Testis (tissue), 3 donors: Measurements from ENCODE around the gene BACE1-AS. TPM values are rescaled to one million over a fixed set of nuclear protein-coding genes. Genes with fewer than 3 reads are reported as not detected.

Source experiments
- DNase-seq: peaks from one replicate; pipeline ENCODE4 v3.0.0-alpha.2; 2019
- H3K27ac ChIP-seq, 2 donors: fragments of 200-600 bp; sonication (generic); one replicate each; pipeline ENCODE4 v1.5.1; 2019
- H3K27me3 ChIP-seq: fragments of 200-600 bp; sonication (generic); one replicate; pipeline ENCODE4 v1.5.1; 2019
- H3K36me3 ChIP-seq: fragments of 200-600 bp; sonication (generic); one replicate; pipeline ENCODE4 v1.5.1; 2017; ENCODE audit warnings: low read depth; ENCODE audit errors: missing control alignments
- H3K4me1 ChIP-seq: fragments of 200-600 bp; sonication (generic); one replicate; pipeline ENCODE4 v1.5.1; 2019
- H3K4me3 ChIP-seq, 2 donors: fragments of 200-600 bp; sonication (generic); one replicate each; pipeline ENCODE4 v1.5.1; 2017 to 2019
- H3K9me3 ChIP-seq: fragments of 200-600 bp; sonication (generic); one replicate; pipeline ENCODE4 v1.5.1; 2017
- POLR2A ChIP-seq: fragments of 450-650 bp; IDR thresholded peaks from one replicate; pipeline ENCODE4 v1.6.1; 2017; ENCODE audit warnings: antibody characterized with exemption, mild to moderate bottlenecking, moderate library complexity
- WGBS, 2 donors: methylation state at CpG; one replicate each; pipeline ENCODE4 v1.1.5; 2018; 5-methylcytosine and 5-hydroxymethylcytosine counted together
- intact Hi-C: fragments of 100-400 bp; cut with DNase I; formaldehyde crosslinking; loops from one replicate; pipeline ENCODE4 v1.15.1; 2023; ENCODE audit warnings: low total_unique reads
- polyA plus RNA-seq: library from polyadenylated mRNA; stranded (reverse); fragments of 350-450 nt; fragmentation: Illumina TruSeq; extraction: RNeasy Lipid Tissue Mini Kit (QIAGEN cat#74804); gene quantifications from one replicate; pipeline ENCODE4 v1.2.3, GENCODE V29; 2014; ENCODE audit warnings: low read depth, low replicate concordance; ENCODE audit not compliant: insufficient read depth
- small RNA-seq, 2 donors: library from RNA; depleted of rRNA; stranded (forward); fragments of <200 nt; gene quantifications; one replicate each; pipeline ENCODE3, GENCODE V24; 2016
- total RNA-seq, 2 donors: library from RNA; depleted of rRNA; stranded (reverse); fragments of >200 nt; gene quantifications; one replicate each; pipeline ENCODE4 v1.2.3, GENCODE V29; 2016
- TF ChIP-seq, protein P1 (sequence below), 3 experiments: fragments of 450-650 bp in 2 of 3; fragments of 200-600 bp in 1 of 3; sonication (generic) in 1 of 3; IDR thresholded peaks; one replicate each; pipeline ENCODE4 v1.5.1; 2016 to 2019; ENCODE audit warnings: antibody characterized with exemption in 3 of 3, mild to moderate bottlenecking in 2 of 3, moderate library complexity in 1 of 3

Gene BACE1-AS
- total and polyA plus RNA-seq, 3 donors from 2014 or later: 11.2 to 17.9 (median 13.8) TPM

DNA sequence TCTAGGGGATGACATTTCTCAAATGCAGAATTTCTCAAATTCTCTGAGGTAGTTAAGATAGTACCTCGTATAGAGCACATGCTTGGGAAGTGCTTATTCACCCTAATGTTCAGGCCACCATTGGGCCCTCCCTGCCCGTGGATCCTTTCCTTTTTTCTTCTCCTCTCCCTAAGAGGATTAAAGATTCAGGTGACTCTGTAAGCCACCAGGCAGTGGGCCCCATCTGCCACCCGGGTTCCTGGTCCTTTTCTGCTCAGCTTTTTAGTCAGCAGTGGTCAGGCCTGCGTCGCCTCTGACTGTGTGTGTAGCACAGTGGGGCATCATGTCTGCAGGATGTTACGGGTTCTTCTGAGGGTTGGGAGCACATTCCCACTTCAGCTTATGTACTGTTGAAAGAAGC lies 43.8 kb downstream of the BACE1-AS start:
- intact Hi-C loops: no loop called here
- Histone ChIP-seq H3K27ac (no peak overlapping the region), H3K4me3 (no peak overlapping the region), H3K36me3 (no peaks in the 10 kb centered on the region), H3K27me3 (no peaks in the 10 kb centered on the region), H3K4me1 (no peaks in the 10 kb centered on the region), H3K9me3 (no peaks in the 10 kb centered on the region)
- WGBS, 2 donors: 91 to 96% methylated on average over 6 of the region's 6 CpGs
- DNase-seq: no peak
- TF ChIP-seq POLR2A: no peak

DNA sequence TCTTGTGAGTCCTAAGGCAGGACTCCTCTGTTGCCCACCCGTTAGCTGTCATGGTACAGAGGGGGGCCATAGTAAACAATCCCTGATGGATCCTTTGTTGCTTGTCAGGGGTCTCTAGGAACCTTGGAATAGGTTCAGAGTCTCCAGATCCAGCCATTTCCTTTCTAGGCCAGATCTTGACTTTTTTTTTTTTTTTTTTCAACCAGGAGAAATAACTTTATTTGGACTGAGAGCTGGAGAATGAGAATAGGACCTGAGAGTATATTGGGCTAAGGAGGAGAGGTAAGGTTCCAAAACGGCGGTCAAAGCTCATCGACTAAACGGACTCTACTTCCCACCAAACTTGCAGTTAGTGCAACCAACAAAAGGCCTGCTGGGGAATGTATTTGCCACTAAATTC lies 44.3 kb downstream of the BACE1-AS start:
- Histone ChIP-seq H3K36me3 (no peaks in the 10 kb centered on the region), H3K4me3 (no peak overlapping the region), H3K27me3 (no peaks in the 10 kb centered on the region), H3K27ac (no peak overlapping the region), H3K4me1 (no peaks in the 10 kb centered on the region), H3K9me3 (no peaks in the 10 kb centered on the region)
- TF ChIP-seq, protein P1, sequence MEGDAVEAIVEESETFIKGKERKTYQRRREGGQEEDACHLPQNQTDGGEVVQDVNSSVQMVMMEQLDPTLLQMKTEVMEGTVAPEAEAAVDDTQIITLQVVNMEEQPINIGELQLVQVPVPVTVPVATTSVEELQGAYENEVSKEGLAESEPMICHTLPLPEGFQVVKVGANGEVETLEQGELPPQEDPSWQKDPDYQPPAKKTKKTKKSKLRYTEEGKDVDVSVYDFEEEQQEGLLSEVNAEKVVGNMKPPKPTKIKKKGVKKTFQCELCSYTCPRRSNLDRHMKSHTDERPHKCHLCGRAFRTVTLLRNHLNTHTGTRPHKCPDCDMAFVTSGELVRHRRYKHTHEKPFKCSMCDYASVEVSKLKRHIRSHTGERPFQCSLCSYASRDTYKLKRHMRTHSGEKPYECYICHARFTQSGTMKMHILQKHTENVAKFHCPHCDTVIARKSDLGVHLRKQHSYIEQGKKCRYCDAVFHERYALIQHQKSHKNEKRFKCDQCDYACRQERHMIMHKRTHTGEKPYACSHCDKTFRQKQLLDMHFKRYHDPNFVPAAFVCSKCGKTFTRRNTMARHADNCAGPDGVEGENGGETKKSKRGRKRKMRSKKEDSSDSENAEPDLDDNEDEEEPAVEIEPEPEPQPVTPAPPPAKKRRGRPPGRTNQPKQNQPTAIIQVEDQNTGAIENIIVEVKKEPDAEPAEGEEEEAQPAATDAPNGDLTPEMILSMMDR (IDR thresholded peaks at IDR 0.05): no peak
- intact Hi-C loops: no loop called here
- WGBS, 2 donors: 91% methylated on average over 5 of the region's 5 CpGs
- DNase-seq: no peak

DNA sequence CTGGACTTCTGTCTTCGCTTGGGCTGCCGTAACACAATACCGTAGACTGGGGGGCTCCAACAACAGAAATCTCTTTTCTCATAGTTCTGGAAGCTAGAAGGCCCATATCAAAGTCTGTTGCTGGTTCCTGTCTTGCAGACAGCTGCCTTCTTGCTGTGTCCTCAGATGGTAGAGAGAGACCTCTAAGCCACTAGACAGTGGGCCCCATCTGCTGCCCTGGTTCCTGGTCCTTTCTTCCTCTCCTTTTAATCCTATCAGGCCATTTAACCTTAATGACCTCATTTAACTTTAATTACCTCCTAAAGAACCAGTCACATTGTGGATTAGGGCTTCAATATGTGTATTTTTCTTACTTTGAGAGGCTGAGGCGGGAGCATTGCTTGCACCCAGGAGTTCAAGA lies 45.9 kb downstream of the BACE1-AS start:
- 98 to 100% methylated on average over 4 of the region's 4 CpGs for WGBS, 2 donors
- no peak for TF ChIP-seq POLR2A
- TF ChIP-seq, protein P1 (IDR thresholded peaks at IDR 0.05): no peak
- intact Hi-C loops: no loop called here
- H3K27ac ChIP-seq: no peak overlapping the region
- H3K9me3 ChIP-seq: no peaks in the 10 kb centered on the region
- H3K4me1 ChIP-seq: no peaks in the 10 kb centered on the region
- no peak overlapping the region for H3K4me3 ChIP-seq
- no peaks in the 10 kb centered on the region for H3K27me3 ChIP-seq
- no peak for DNase-seq
- no peaks in the 10 kb centered on the region for H3K36me3 ChIP-seq

Small RNA genes within 50 kb of the gene (small RNA-seq; reads per million reads assigned to genes)
- 0 reads per million in 2 donors for gene RF00564

Other genes with a start within 250 kb of the BACE1-AS start
- gene SIK3, start 192.9 kb upstream of the BACE1-AS start, total RNA-seq: 100 to 1,000 TPM; 123 to 125 TPM
- 112 TPM for gene SIK3, start 192.9 kb upstream of the BACE1-AS start, polyA plus RNA-seq
- gene PAFAH1B2, start 147.1 kb upstream of the BACE1-AS start, total RNA-seq: 100 to 1,000 TPM; 150 to 156 TPM
- gene PAFAH1B2, start 147.1 kb upstream of the BACE1-AS start, polyA plus RNA-seq: 66.5 TPM
- 100 to 1,000 TPM in 1 of 2 donors, 10 to 100 TPM in 1; 93.8 to 129 TPM for gene SIDT2, start 112.6 kb upstream of the BACE1-AS start, total RNA-seq
- gene SIDT2, start 112.6 kb upstream of the BACE1-AS start, polyA plus RNA-seq: 69.5 TPM
- gene TAGLN, start 92.0 kb upstream of the BACE1-AS start, total RNA-seq: 100 to 1,000 TPM; 167 to 187 TPM
- 800 TPM for gene TAGLN, start 92.0 kb upstream of the BACE1-AS start, polyA plus RNA-seq
- gene PCSK7, start 59.3 kb upstream of the BACE1-AS start, total RNA-seq: 10 to 100 TPM; 57.7 to 66.5 TPM
- 52.0 TPM for gene PCSK7, start 59.3 kb upstream of the BACE1-AS start, polyA plus RNA-seq
- 10 to 100 TPM; 37.8 to 48.9 TPM for gene RNF214, start 58.7 kb upstream of the BACE1-AS start, total RNA-seq
- 44.9 TPM for gene RNF214, start 58.7 kb upstream of the BACE1-AS start, polyA plus RNA-seq
- gene BACE1, start 24.9 kb downstream of the BACE1-AS start, total RNA-seq: 10 to 100 TPM; 24.7 to 32.5 TPM
- gene BACE1, start 24.9 kb downstream of the BACE1-AS start, polyA plus RNA-seq: 50.4 TPM
- 100 to 1,000 TPM in 1 of 2 donors, 10 to 100 TPM in 1; 83.3 to 157 TPM for gene CEP164, start 36.5 kb downstream of the BACE1-AS start, total RNA-seq
- gene CEP164, start 36.5 kb downstream of the BACE1-AS start, polyA plus RNA-seq: 111 TPM